Measurements from ENCODE around the gene KIRREL3.

The KIRREL3 gene

GRCh38 chr11:127003260-127003981 lies 2.9 kb upstream of the KIRREL3 start:
- H2BK5ac ChIP-seq (ENCODE audit: low read length), result no peak overlapping the region
- peaks cover 34% of the 10 kb centered on the region for H3K27me3 ChIP-seq (ENCODE audit: insufficient read depth, low read length, poor library complexity)
- no peak overlapping the region for H2BK120ac ChIP-seq (ENCODE audit: low read depth, low read length)
- no peak overlapping the region for H2AK5ac ChIP-seq (ENCODE audit: low read length)
- no peak overlapping the region for H3K4ac ChIP-seq (ENCODE audit: low read depth, low read length)
- DNase-seq, result peak; percentile 90
- H3K27ac ChIP-seq (ENCODE audit: low read depth, low read length), result no peak overlapping the region
- peak overlapping the region; percentile 58 for H3K4me2 ChIP-seq (ENCODE audit: low read length)
- peaks cover 3% of the 10 kb centered on the region for H3K4me1 ChIP-seq (ENCODE audit: control insufficient read depth, low read depth, low read length)
- peak overlapping the region; percentile 46 for H3K9ac ChIP-seq (ENCODE audit: low read length)
- H3K18ac ChIP-seq (ENCODE audit: low read length), result no peak overlapping the region
- H3K4me3 ChIP-seq (ENCODE audit: low read length), result peak overlapping the region; percentile 14
- WGBS (ENCODE audit: extremely low coverage, insufficient coverage, low lambda C conversion rate), result no CpG with 5 or more reads among the region's 62 CpGs
- no peak overlapping the region for H2BK15ac ChIP-seq (replicated peaks; ENCODE audit: low read depth)
- H3K56ac ChIP-seq (ENCODE audit: low read length), result peak overlapping the region; percentile 81
- H3K79me1 ChIP-seq (ENCODE audit: low read length), result no peaks in the 10 kb centered on the region
- H3K23ac ChIP-seq (ENCODE audit: low read length), result peak overlapping the region; percentile 26
- no peak overlapping the region for H4K5ac ChIP-seq (ENCODE audit: low read length)
- no peak overlapping the region for H4K8ac ChIP-seq (ENCODE audit: low read depth, low read length)
- H3K36me3 ChIP-seq (ENCODE audit: control insufficient read depth, insufficient read depth, low read length), result no peaks in the 10 kb centered on the region
- no peaks in the 10 kb centered on the region for H3K79me2 ChIP-seq (ENCODE audit: control insufficient read depth, insufficient read depth, low read length)

GRCh38 chr11:127002669-127003259 lies 2.2 kb upstream of the KIRREL3 start:
- WGBS (ENCODE audit: extremely low coverage, insufficient coverage, low lambda C conversion rate), result no CpG with 5 or more reads among the region's 16 CpGs
- H3K4ac ChIP-seq (ENCODE audit: low read depth, low read length), result no peak overlapping the region
- H3K18ac ChIP-seq (ENCODE audit: low read length), result no peak overlapping the region
- H4K8ac ChIP-seq (ENCODE audit: low read depth, low read length), result no peak overlapping the region
- peak overlapping the region; percentile 58 for H3K4me2 ChIP-seq (ENCODE audit: low read length)
- H2BK5ac ChIP-seq (ENCODE audit: low read length), result no peak overlapping the region
- H3K27me3 ChIP-seq (ENCODE audit: insufficient read depth, low read length, poor library complexity), result peaks cover 38% of the 10 kb centered on the region
- no peak overlapping the region for H2BK120ac ChIP-seq (ENCODE audit: low read depth, low read length)
- peak overlapping the region; percentile 81 for H3K56ac ChIP-seq (ENCODE audit: low read length)
- no peak overlapping the region for H2BK15ac ChIP-seq (replicated peaks; ENCODE audit: low read depth)
- H4K5ac ChIP-seq (ENCODE audit: low read length), result no peak overlapping the region
- no peaks in the 10 kb centered on the region for H3K79me2 ChIP-seq (ENCODE audit: control insufficient read depth, insufficient read depth, low read length)
- H3K4me3 ChIP-seq (ENCODE audit: low read length), result no peak overlapping the region
- H3K36me3 ChIP-seq (ENCODE audit: control insufficient read depth, insufficient read depth, low read length), result no peaks in the 10 kb centered on the region
- peak overlapping the region; percentile 26 for H3K23ac ChIP-seq (ENCODE audit: low read length)
- no peaks in the 10 kb centered on the region for H3K79me1 ChIP-seq (ENCODE audit: low read length)
- H2AK5ac ChIP-seq (ENCODE audit: low read length), result no peak overlapping the region
- peak overlapping the region; percentile 46 for H3K9ac ChIP-seq (ENCODE audit: low read length)
- DNase-seq, result no peak
- no peak overlapping the region for H3K27ac ChIP-seq (ENCODE audit: low read depth, low read length)
- H3K4me1 ChIP-seq (ENCODE audit: control insufficient read depth, low read depth, low read length), result peaks cover 3% of the 10 kb centered on the region

DNA sequence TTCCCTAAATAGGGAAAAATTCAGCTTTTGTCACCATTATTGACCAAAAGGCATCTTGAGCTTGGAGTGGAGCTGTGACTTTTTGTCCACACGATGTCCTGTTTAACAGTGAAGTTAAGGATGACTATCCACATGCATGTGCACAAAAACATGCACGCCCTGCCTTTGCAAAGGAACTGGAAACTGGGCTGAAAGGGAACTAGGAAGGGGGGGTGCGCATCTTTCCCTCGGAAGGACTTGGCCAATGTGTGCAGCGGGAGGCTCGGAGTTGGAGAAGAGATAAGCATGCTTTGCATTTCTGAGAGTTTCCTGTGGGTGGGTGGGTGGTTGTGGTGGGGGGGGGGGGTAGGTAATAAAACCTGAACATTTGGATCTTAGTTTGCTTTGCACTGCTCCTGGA lies 411 bp upstream of the KIRREL3 start:
- no peak for DNase-seq
- Histone ChIP-seq H4K5ac (ENCODE audit: low read length) (no peak overlapping the region), H2BK15ac (replicated peaks; ENCODE audit: low read depth) (no peak overlapping the region), H3K4me2 (ENCODE audit: low read length) (peak overlapping the region; percentile 56), H3K23ac (ENCODE audit: low read length) (no peak overlapping the region), H3K56ac (ENCODE audit: low read length) (no peak overlapping the region), H2AK5ac (ENCODE audit: low read length) (no peak overlapping the region), H3K9ac (ENCODE audit: low read length) (no peak overlapping the region), H3K4me1 (ENCODE audit: control insufficient read depth, low read depth, low read length) (peaks cover 3% of the 10 kb centered on the region), H3K27ac (ENCODE audit: low read depth, low read length) (no peak overlapping the region), H3K18ac (ENCODE audit: low read length) (no peak overlapping the region), H3K4ac (ENCODE audit: low read depth, low read length) (no peak overlapping the region), H4K8ac (ENCODE audit: low read depth, low read length) (no peak overlapping the region), H3K36me3 (ENCODE audit: control insufficient read depth, insufficient read depth, low read length) (no peaks in the 10 kb centered on the region), H3K79me1 (ENCODE audit: low read length) (no peaks in the 10 kb centered on the region), H2BK120ac (ENCODE audit: low read depth, low read length) (no peak overlapping the region), H2BK5ac (ENCODE audit: low read length) (no peak overlapping the region), H3K79me2 (ENCODE audit: control insufficient read depth, insufficient read depth, low read length) (no peaks in the 10 kb centered on the region), H3K4me3 (ENCODE audit: low read length) (no peak overlapping the region), H3K27me3 (ENCODE audit: insufficient read depth, low read length, poor library complexity) (peaks cover 38% of the 10 kb centered on the region)
- no CpG with 5 or more reads among the region's 6 CpGs for WGBS (ENCODE audit: extremely low coverage, insufficient coverage, low lambda C conversion rate)

- Histone ChIP-seq H3K56ac (ENCODE audit: low read length) (no peak overlapping the region), H2BK120ac (ENCODE audit: low read depth, low read length) (no peak overlapping the region), H2AK5ac (ENCODE audit: low read length) (no peak overlapping the region), H3K23ac (ENCODE audit: low read length) (no peak overlapping the region), H3K79me2 (ENCODE audit: control insufficient read depth, insufficient read depth, low read length) (no peaks in the 10 kb centered on the region), H3K9ac (ENCODE audit: low read length) (no peak overlapping the region), H3K4me2 (ENCODE audit: low read length) (no peak overlapping the region), H3K27me3 (ENCODE audit: insufficient read depth, low read length, poor library complexity) (peaks cover 38% of the 10 kb centered on the region), H3K4me1 (ENCODE audit: control insufficient read depth, low read depth, low read length) (peaks cover 3% of the 10 kb centered on the region), H3K79me1 (ENCODE audit: low read length) (no peaks in the 10 kb centered on the region), H4K8ac (ENCODE audit: low read depth, low read length) (no peak overlapping the region), H3K18ac (ENCODE audit: low read length) (no peak overlapping the region), H4K5ac (ENCODE audit: low read length) (no peak overlapping the region), H2BK5ac (ENCODE audit: low read length) (no peak overlapping the region), H2BK15ac (replicated peaks; ENCODE audit: low read depth) (no peak overlapping the region), H3K36me3 (ENCODE audit: control insufficient read depth, insufficient read depth, low read length) (no peaks in the 10 kb centered on the region), H3K4me3 (ENCODE audit: low read length) (no peak overlapping the region), H3K27ac (ENCODE audit: low read depth, low read length) (no peak overlapping the region), H3K4ac (ENCODE audit: low read depth, low read length) (no peak overlapping the region)
- DNase-seq, result no peak
- WGBS (ENCODE audit: extremely low coverage, insufficient coverage, low lambda C conversion rate), result no CpG with 5 or more reads among the region's 5 CpGs
Observed at GRCh38 chr11:126999366-126999765, 1.2 kb downstream of the KIRREL3 start.

DNA sequence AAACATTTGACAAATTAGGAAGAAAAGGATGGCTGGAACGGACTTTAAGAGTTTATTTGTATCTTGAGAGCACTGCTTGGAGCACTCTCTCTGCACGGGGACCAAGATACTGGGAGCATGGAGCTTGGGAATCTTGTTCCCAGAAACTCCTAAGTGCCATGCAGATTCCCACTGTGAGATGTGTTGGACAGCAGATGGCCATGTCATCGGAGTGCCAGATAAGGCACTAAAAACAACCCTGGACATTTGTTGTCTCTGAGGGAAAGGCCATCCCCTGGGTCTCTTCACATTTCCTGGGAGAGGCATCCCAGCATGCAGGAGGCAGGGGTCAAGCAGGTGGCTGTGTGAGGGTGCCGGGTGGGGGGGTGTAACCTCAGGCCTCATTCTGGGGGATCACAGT lies 2.9 kb downstream of the KIRREL3 start:
- DNase-seq, result no peak
- no peak overlapping the region for H3K4me3 ChIP-seq (ENCODE audit: low read length)

More for the DNA sequence above, 2.9 kb downstream of the KIRREL3 start:
- no peak overlapping the region for H3K18ac ChIP-seq (ENCODE audit: low read length)
- H2BK5ac ChIP-seq (ENCODE audit: low read length), result no peak overlapping the region
- WGBS (ENCODE audit: extremely low coverage, insufficient coverage, low lambda C conversion rate), result no CpG with 5 or more reads among the region's 4 CpGs
- no peak overlapping the region for H3K4me2 ChIP-seq (ENCODE audit: low read length)
- H4K5ac ChIP-seq (ENCODE audit: low read length), result no peak overlapping the region
- no peaks in the 10 kb centered on the region for H3K79me2 ChIP-seq (ENCODE audit: control insufficient read depth, insufficient read depth, low read length)
- no peak overlapping the region for H3K27ac ChIP-seq (ENCODE audit: low read depth, low read length)
- no peak overlapping the region for H2BK120ac ChIP-seq (ENCODE audit: low read depth, low read length)
- H3K79me1 ChIP-seq (ENCODE audit: low read length), result no peaks in the 10 kb centered on the region
- H3K23ac ChIP-seq (ENCODE audit: low read length), result no peak overlapping the region
- peaks cover 3% of the 10 kb centered on the region for H3K4me1 ChIP-seq (ENCODE audit: control insufficient read depth, low read depth, low read length)
- H3K9ac ChIP-seq (ENCODE audit: low read length), result no peak overlapping the region
- no peak overlapping the region for H3K56ac ChIP-seq (ENCODE audit: low read length)
- no peaks in the 10 kb centered on the region for H3K36me3 ChIP-seq (ENCODE audit: control insufficient read depth, insufficient read depth, low read length)
- no peak overlapping the region for H2BK15ac ChIP-seq (replicated peaks; ENCODE audit: low read depth)
- no peak overlapping the region for H3K4ac ChIP-seq (ENCODE audit: low read depth, low read length)
- H3K27me3 ChIP-seq (ENCODE audit: insufficient read depth, low read length, poor library complexity), result peaks cover 38% of the 10 kb centered on the region
- H4K8ac ChIP-seq (ENCODE audit: low read depth, low read length), result no peak overlapping the region
- H2AK5ac ChIP-seq (ENCODE audit: low read length), result no peak overlapping the region
